H9 (cell line): ENCODE results near the gene FEM1C. TPM values are rescaled to one million over a fixed set of nuclear protein-coding genes. Genes with fewer than 3 reads are reported as not detected.

Experiments
- DNase-seq: peaks from one replicate; pipeline ENCODE4 v3.0.0-alpha.2; 2017
- H2AFZ ChIP-seq: one replicate; pipeline ENCODE4 v1.6.1; 2013; ENCODE audit warnings: mild to moderate bottlenecking, low read length, control low read depth, moderate library complexity
- H2AK5ac ChIP-seq: 2 replicates; pipeline ENCODE4 v1.6.1; 2013; ENCODE audit warnings: low read length, control low read depth, mixed read lengths; ENCODE audit not compliant: insufficient read length
- H2BK120ac ChIP-seq: one replicate; pipeline ENCODE4 v1.6.1; 2013; ENCODE audit warnings: low read depth, mild to moderate bottlenecking, low read length, control low read depth, inconsistent platforms; ENCODE audit not compliant: poor library complexity, severe bottlenecking
- H2BK12ac ChIP-seq: 2 replicates; pipeline ENCODE4 v1.6.1; 2013; ENCODE audit warnings: low read length, control low read depth, mixed read lengths, low read depth; ENCODE audit not compliant: insufficient read length
- H2BK15ac ChIP-seq: 2 replicates; pipeline ENCODE4 v1.6.1; 2013; ENCODE audit warnings: low read depth, low read length, control low read depth
- H2BK20ac ChIP-seq: one replicate; pipeline ENCODE4 v1.6.1; 2013; ENCODE audit warnings: low read depth, mild to moderate bottlenecking, low read length, control low read depth, inconsistent platforms; ENCODE audit not compliant: poor library complexity, severe bottlenecking
- H2BK5ac ChIP-seq: 2 replicates; pipeline ENCODE4 v1.6.1; 2013; ENCODE audit warnings: low read length, control low read depth, mixed read lengths; ENCODE audit not compliant: insufficient read length
- H3K14ac ChIP-seq: 2 replicates; pipeline ENCODE4 v1.6.1; 2013; ENCODE audit warnings: low read length, control low read depth; ENCODE audit not compliant: insufficient read depth
- H3K18ac ChIP-seq: 2 replicates; pipeline ENCODE4 v1.6.1; 2013; ENCODE audit warnings: low read depth, mild to moderate bottlenecking, mixed read lengths, low read length, control low read depth; ENCODE audit not compliant: insufficient read length
- H3K23ac ChIP-seq: 2 replicates; pipeline ENCODE4 v1.6.1; 2013; ENCODE audit warnings: low read length, control low read depth, mixed read lengths, low read depth; ENCODE audit not compliant: insufficient read length
- H3K23me2 ChIP-seq: 2 replicates; pipeline ENCODE4 v1.6.1; 2013; ENCODE audit warnings: low read depth, mild to moderate bottlenecking, mixed read lengths, low read length, control low read depth; ENCODE audit not compliant: insufficient read length, poor library complexity, severe bottlenecking
- H3K27ac ChIP-seq: 2 replicates; pipeline ENCODE4 v1.5.1; 2013; ENCODE audit warnings: low read length, control low read depth, mixed read lengths, low read depth; ENCODE audit not compliant: insufficient read length
- H3K27me3 ChIP-seq: 2 replicates; pipeline ENCODE4 v1.6.1; 2013; ENCODE audit warnings: low read length, control low read depth, inconsistent platforms; ENCODE audit not compliant: insufficient read depth
- H3K4ac ChIP-seq: 2 replicates; pipeline ENCODE4 v1.6.1; 2013; ENCODE audit warnings: low read depth, mild to moderate bottlenecking, control low read depth, inconsistent platforms, low read length, moderate library complexity
- H3K4me1 ChIP-seq: 2 replicates; pipeline ENCODE4 v1.6.1; 2013; ENCODE audit warnings: low read length, control low read depth, inconsistent platforms; ENCODE audit not compliant: insufficient read depth
- H3K4me2 ChIP-seq: 2 replicates; pipeline ENCODE4 v1.6.1; 2013; ENCODE audit warnings: low read length, control low read depth, mixed read lengths; ENCODE audit not compliant: insufficient read length, insufficient read depth
- H3K56ac ChIP-seq: 2 replicates; pipeline ENCODE4 v1.6.1; 2013; ENCODE audit warnings: low read depth, mild to moderate bottlenecking, mixed read lengths, low read length, control low read depth; ENCODE audit not compliant: insufficient read length
- H3K79me1 ChIP-seq: 2 replicates; pipeline ENCODE4 v1.6.1; 2013; ENCODE audit warnings: low read depth, mild to moderate bottlenecking, moderate library complexity, low read length, control low read depth, inconsistent platforms; ENCODE audit not compliant: insufficient read depth, poor library complexity, severe bottlenecking
- H3K79me2 ChIP-seq: 2 replicates; pipeline ENCODE4 v1.6.1; 2013; ENCODE audit warnings: low read length, control low read depth, inconsistent platforms; ENCODE audit not compliant: insufficient read depth
- H3K9ac ChIP-seq: 2 replicates; pipeline ENCODE4 v1.6.1; 2013; ENCODE audit warnings: low read length, control low read depth, mixed read lengths; ENCODE audit not compliant: insufficient read length; ENCODE audit errors: extremely low read depth
- H3K9me3 ChIP-seq: one replicate; pipeline ENCODE4 v1.6.1; 2013; ENCODE audit warnings: low read depth, low read length, inconsistent platforms; ENCODE audit not compliant: control insufficient read depth
- H3T11ph ChIP-seq: one replicate; pipeline ENCODE4 v1.6.1; 2013; ENCODE audit warnings: mild to moderate bottlenecking, low read length, control low read depth, inconsistent platforms
- H4K20me1 ChIP-seq: one replicate; pipeline ENCODE4 v1.6.1; 2013; ENCODE audit not compliant: control insufficient read depth, insufficient read length, insufficient read depth
- H4K5ac ChIP-seq: 2 replicates; pipeline ENCODE4 v1.6.1; 2013; ENCODE audit warnings: low read depth, mild to moderate bottlenecking, mixed read lengths, low read length, control low read depth; ENCODE audit not compliant: insufficient read length
- H4K8ac ChIP-seq: replicated peaks from 2 replicates; pipeline ENCODE4 v1.6.1; 2013; ENCODE audit warnings: low read length, control low read depth, mixed read lengths, low read depth; ENCODE audit not compliant: insufficient read length
- H4K91ac ChIP-seq: 2 replicates; pipeline ENCODE4 v1.6.1; 2013; ENCODE audit warnings: low read depth, mild to moderate bottlenecking, moderate library complexity, mixed read lengths, low read length, control low read depth; ENCODE audit not compliant: insufficient read length
- H3K27ac Mint-ChIP-seq, 3 experiments: 2 replicates in 2 of 3; 3 replicates in 1 of 3; pipeline ENCODE4 v1.8.0; 2020 to 2021; ENCODE audit warnings: mixed read lengths in 3 of 3, mild to moderate bottlenecking in 1 of 3, moderate library complexity in 1 of 3
- H3K27me3 Mint-ChIP-seq: 2 replicates; pipeline ENCODE4 v1.8.0; 2021; ENCODE audit warnings: low read depth, mild to moderate bottlenecking, moderate library complexity, mixed read lengths
- H3K36me3 Mint-ChIP-seq, 3 experiments: 2 replicates in 2 of 3; 3 replicates in 1 of 3; pipeline ENCODE4 v1.8.0; 2020 to 2021; ENCODE audit warnings: low read depth in 3 of 3, mixed read lengths in 3 of 3; ENCODE audit not compliant: insufficient read depth in 1 of 3
- H3K4me1 Mint-ChIP-seq, 2 experiments: 2 replicates each; pipeline ENCODE4 v1.8.0; 2020; ENCODE audit warnings: mixed read lengths in 2 of 2
- H3K4me3 Mint-ChIP-seq, 2 experiments: 2 replicates in 1 of 2; 3 replicates in 1 of 2; pipeline ENCODE4 v1.8.0; 2020 to 2021; ENCODE audit warnings: mild to moderate bottlenecking in 2 of 2, mixed read lengths in 2 of 2, moderate library complexity in 1 of 2
- H3K9me3 Mint-ChIP-seq, 2 experiments: 2 replicates in 1 of 2; 3 replicates in 1 of 2; pipeline ENCODE4 v1.8.0; 2020; ENCODE audit warnings: mild to moderate bottlenecking in 2 of 2, mixed read lengths in 2 of 2, moderate library complexity in 1 of 2
- WGBS: extraction: QIAGEN DNeasy Blood & Tissue Kit; methylation state at CpG from one replicate; pipeline ENCODE4 v1.1.7; 2013; ENCODE audit warnings: missing lambda C conversion rate, low lambda C conversion rate, mixed read lengths; ENCODE audit not compliant: insufficient read length; ENCODE audit errors: extremely low coverage; 5-methylcytosine and 5-hydroxymethylcytosine counted together
- total RNA-seq: library from RNA; stranded (reverse); gene quantifications from 2 replicates; pipeline ENCODE4 v1.2.1, GENCODE V29; 2021
- TF ChIP-seq, protein P1 (sequence below): fragments of 200-600 bp; sonication (generic); conservative IDR thresholded peaks from 3 replicates; pipeline ENCODE4 v1.8.0; 2021; ENCODE audit warnings: antibody characterized with exemption, mild to moderate bottlenecking

The FEM1C gene
- total RNA-seq, 1 experiment from 2014 or later = 15.2 TPM

DNA sequence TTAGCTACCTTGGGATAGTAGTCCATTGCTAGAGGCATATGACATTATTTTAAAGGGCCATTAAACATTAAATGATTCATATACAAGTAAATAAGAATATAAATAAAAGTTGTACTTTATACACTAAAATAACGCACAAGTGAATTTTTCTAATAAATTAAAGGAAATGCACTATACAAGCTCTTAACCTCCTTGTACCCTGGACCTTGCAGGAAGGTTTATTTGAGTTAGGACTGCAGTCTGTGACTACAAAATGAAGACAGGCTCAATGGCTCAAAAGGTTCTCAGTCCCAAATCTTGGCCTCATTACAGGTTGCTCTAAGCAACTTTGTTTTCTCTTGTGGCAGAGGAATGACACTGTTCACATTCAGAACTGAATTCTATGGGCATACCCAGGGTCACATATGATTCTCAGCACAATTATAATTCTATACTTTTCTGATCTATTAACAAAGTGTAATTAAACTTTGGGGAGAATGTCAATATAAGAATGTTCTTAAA, 34.4 kb downstream of the FEM1C start:
- Histone ChIP-seq H4K8ac (no peak overlapping the region), H2BK120ac (no peak overlapping the region), H3K27me3 (no peaks in the 10 kb centered on the region), H3K23ac (no peak overlapping the region), H2BK15ac (no peak overlapping the region), H3K4ac (no peak overlapping the region), H3K18ac (no peak overlapping the region), H3T11ph (no peak overlapping the region), H3K9me3 (no peaks in the 10 kb centered on the region), H3K9ac (no peak overlapping the region), H3K27ac (no peak overlapping the region), H2BK20ac (no peak overlapping the region), H3K4me1 (no peaks in the 10 kb centered on the region), H4K20me1 (no peaks in the 10 kb centered on the region), H3K4me2 (no peak overlapping the region), H4K91ac (no peak overlapping the region), H3K14ac (no peak overlapping the region), H4K5ac (no peak overlapping the region), H2BK5ac (no peak overlapping the region), H2AK5ac (no peak overlapping the region), H3K56ac (no peak overlapping the region), H3K79me1 (no peaks in the 10 kb centered on the region), H3K23me2 (no peaks in the 10 kb centered on the region), H3K79me2 (no peaks in the 10 kb centered on the region), H2BK12ac (no peak overlapping the region), H2AFZ (no peak overlapping the region)
- Mint-ChIP-seq H3K4me3 (no peak overlapping the region), H3K4me1 (no peaks in the 10 kb centered on the region), H3K27ac (no peak overlapping the region), H3K9me3 (no peaks in the 10 kb centered on the region; a peak in 1 of 5 replicates), H3K27me3 (no peaks in the 10 kb centered on the region), H3K36me3 (no peaks in the 10 kb centered on the region; a peak in 1 of 7 replicates)
- TF ChIP-seq, protein P1, sequence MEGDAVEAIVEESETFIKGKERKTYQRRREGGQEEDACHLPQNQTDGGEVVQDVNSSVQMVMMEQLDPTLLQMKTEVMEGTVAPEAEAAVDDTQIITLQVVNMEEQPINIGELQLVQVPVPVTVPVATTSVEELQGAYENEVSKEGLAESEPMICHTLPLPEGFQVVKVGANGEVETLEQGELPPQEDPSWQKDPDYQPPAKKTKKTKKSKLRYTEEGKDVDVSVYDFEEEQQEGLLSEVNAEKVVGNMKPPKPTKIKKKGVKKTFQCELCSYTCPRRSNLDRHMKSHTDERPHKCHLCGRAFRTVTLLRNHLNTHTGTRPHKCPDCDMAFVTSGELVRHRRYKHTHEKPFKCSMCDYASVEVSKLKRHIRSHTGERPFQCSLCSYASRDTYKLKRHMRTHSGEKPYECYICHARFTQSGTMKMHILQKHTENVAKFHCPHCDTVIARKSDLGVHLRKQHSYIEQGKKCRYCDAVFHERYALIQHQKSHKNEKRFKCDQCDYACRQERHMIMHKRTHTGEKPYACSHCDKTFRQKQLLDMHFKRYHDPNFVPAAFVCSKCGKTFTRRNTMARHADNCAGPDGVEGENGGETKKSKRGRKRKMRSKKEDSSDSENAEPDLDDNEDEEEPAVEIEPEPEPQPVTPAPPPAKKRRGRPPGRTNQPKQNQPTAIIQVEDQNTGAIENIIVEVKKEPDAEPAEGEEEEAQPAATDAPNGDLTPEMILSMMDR = no peak
- DNase-seq = no peak
- WGBS = no CpG with 5 or more reads among the region's 1 CpG
